MM.1S (cell line): Measurements from ENCODE around the gene CDHR1.

ENCODE experiments used
- EZH2 ChIP-seq: fragments of 300-600 bp; sonication (generic); optimal IDR thresholded peaks from 2 replicates; pipeline ENCODE3; 2017; ENCODE audit warnings: low read depth, mild to moderate bottlenecking, antibody characterized with exemption, low read length, mixed read lengths
- EZH2phosphoT487 ChIP-seq: fragments of 300-600 bp; sonication (generic); IDR thresholded peaks from 2 replicates; pipeline ENCODE4 v1.6.1; 2018; ENCODE audit warnings: antibody characterized with exemption, low read length
- TF ChIP-seq, protein P1 (sequence below): fragments of 300-600 bp; sonication (generic); IDR thresholded peaks from 2 replicates; pipeline ENCODE4 v1.5.1; 2016; ENCODE audit warnings: antibody characterized with exemption, low read length, mixed read lengths

DNA sequence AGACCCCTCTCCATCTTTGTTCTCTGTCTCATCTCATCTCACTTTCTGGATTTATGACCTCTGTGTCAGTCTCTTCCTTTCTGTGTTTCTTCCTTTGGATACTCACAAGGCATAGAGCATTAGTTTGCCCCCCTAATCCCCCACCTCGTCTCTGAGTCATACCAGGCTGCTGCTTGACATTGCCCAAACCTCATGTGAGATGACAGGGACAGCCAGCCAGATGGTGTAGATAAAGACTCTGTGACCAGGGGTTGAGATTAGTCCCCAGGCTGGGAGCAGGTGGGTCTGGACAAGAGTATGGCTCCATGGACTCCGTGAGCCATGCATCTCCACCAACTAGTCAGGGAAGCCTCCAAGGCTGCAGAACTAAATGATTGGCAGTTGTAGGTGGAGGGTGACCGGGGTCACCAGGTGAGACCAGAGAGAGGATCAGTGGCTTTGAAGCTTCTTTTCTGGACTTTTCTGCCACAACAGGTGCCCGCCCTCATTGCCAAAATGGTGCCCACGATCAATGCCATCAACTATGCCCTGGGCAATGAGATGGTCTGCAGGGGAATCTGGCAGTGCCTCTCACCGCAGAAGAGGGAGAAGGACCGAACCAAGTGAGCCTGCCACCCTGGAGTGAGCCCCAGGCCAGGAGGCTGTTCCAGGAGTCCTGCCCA lies 63.8 kb downstream of the CDHR1 start:
- TF ChIP-seq, protein P1, sequence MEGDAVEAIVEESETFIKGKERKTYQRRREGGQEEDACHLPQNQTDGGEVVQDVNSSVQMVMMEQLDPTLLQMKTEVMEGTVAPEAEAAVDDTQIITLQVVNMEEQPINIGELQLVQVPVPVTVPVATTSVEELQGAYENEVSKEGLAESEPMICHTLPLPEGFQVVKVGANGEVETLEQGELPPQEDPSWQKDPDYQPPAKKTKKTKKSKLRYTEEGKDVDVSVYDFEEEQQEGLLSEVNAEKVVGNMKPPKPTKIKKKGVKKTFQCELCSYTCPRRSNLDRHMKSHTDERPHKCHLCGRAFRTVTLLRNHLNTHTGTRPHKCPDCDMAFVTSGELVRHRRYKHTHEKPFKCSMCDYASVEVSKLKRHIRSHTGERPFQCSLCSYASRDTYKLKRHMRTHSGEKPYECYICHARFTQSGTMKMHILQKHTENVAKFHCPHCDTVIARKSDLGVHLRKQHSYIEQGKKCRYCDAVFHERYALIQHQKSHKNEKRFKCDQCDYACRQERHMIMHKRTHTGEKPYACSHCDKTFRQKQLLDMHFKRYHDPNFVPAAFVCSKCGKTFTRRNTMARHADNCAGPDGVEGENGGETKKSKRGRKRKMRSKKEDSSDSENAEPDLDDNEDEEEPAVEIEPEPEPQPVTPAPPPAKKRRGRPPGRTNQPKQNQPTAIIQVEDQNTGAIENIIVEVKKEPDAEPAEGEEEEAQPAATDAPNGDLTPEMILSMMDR = no peak
- TF ChIP-seq EZH2phosphoT487 (no peak), EZH2 (no peak)
